ENCODE measurements around the gene HTR4. TPM values are rescaled to one million over a fixed set of nuclear protein-coding genes. Genes with fewer than 3 reads are reported as not detected.

Gene HTR4
- polyA plus RNA-seq, 1 of the 3 experiments (the other 2 are of a cell fraction): not detected

- H3K27ac ChIP-seq (ENCODE audit: low read depth in 2 of 2, low read length in 1 of 2): no peak overlapping the region
- peaks cover 0 to 4% of the 10 kb centered on the region in 2 experiments; a peak in 2 of 4 replicates for H3K4me1 ChIP-seq (ENCODE audit: control insufficient read depth in 1 of 2, insufficient read depth in 2 of 2, low read depth in 1 of 2, low read length in 1 of 2)
- no peak overlapping the region for H3K4me3 ChIP-seq (ENCODE audit: low read depth in 2 of 2, low read length in 1 of 2)
- no peak for DNase-seq
- ChIA-PET CTCF (interaction anchor here (0.8 to 1.4 kb wide), 3 partner anchors 47 to 241 kb away, joined by 3 to 8 read pairs (median 7); no protein-coding TSS in a partner anchor), POLR2A (no interaction called here)
- H3K79me2 ChIP-seq (ENCODE audit: insufficient read depth): no peaks in the 10 kb centered on the region
- no peaks in the 10 kb centered on the region for H3K9me3 ChIP-seq
- WGBS (ENCODE audit: low lambda C conversion rate): 31% methylated on average over 2 of the region's 2 CpGs
- no peaks in the 10 kb centered on the region for H3K36me3 ChIP-seq (replicated peaks in 1 of 2; ENCODE audit: control insufficient read depth in 1 of 2, insufficient read depth in 2 of 2, low read length in 1 of 2)
- H2AFZ ChIP-seq (ENCODE audit: low read depth): no peak overlapping the region
- no peaks in the 10 kb centered on the region for H3F3A ChIP-seq (replicated peaks; ENCODE audit: insufficient read depth)
- H3K4me2 ChIP-seq: no peak overlapping the region
- TF ChIP-seq PBX3 (IDR thresholded peaks at IDR 0.05) (no peak), ELF1 (IDR thresholded peaks at IDR 0.05) (no peak), USF2 (IDR thresholded peaks at IDR 0.05; ENCODE audit: borderline replicate concordance, low read depth, low read length) (no peak), GABPA (IDR thresholded peaks at IDR 0.05; ENCODE audit: low read depth) (no peak), FOSL2 (IDR thresholded peaks at IDR 0.05; ENCODE audit: borderline replicate concordance, low read depth) (no peak), EZH2phosphoT487 (IDR thresholded peaks at IDR 0.05; ENCODE audit: borderline replicate concordance, low read depth) (no peak), RAD21 (IDR thresholded peaks at IDR 0.05; ENCODE audit: low read length) (no peak), MAX (IDR thresholded peaks at IDR 0.05; ENCODE audit: low read depth) (no peak), GATA2 (CRISPR knock-in tag; IDR thresholded peaks at IDR 0.05) (no peak)
- H3K27me3 ChIP-seq (ENCODE audit: insufficient read depth): no peaks in the 10 kb centered on the region; the same call in 1 of the 2 replicates
- no peaks in the 10 kb centered on the region for H4K20me1 ChIP-seq (ENCODE audit: insufficient read depth)
- no peaks in the 10 kb centered on the region for H3K9me2 ChIP-seq
- H3K9ac ChIP-seq: no peak overlapping the region
Measured at GRCh38 chr5:148683651-148684050, 29.3 kb upstream of the HTR4 start.

- Histone ChIP-seq H3K9ac (no peak overlapping the region), H3K36me3 (replicated peaks in 1 of 2; ENCODE audit: control insufficient read depth in 1 of 2, insufficient read depth in 2 of 2, low read length in 1 of 2) (no peaks in the 10 kb centered on the region), H3K4me2 (no peak overlapping the region), H3K79me2 (ENCODE audit: insufficient read depth) (no peaks in the 10 kb centered on the region), H3K4me3 (ENCODE audit: low read depth in 2 of 2, low read length in 1 of 2) (no peak overlapping the region), H3F3A (replicated peaks; ENCODE audit: insufficient read depth) (no peaks in the 10 kb centered on the region), H3K27me3 (ENCODE audit: insufficient read depth) (no peaks in the 10 kb centered on the region; the same call in 1 of the 2 replicates), H3K27ac (ENCODE audit: low read depth in 2 of 2, low read length in 1 of 2) (no peak overlapping the region), H3K9me3 (no peaks in the 10 kb centered on the region), H2AFZ (ENCODE audit: low read depth) (no peak overlapping the region), H3K4me1 (ENCODE audit: control insufficient read depth in 1 of 2, insufficient read depth in 2 of 2, low read depth in 1 of 2, low read length in 1 of 2) (peaks cover 0 to 4% of the 10 kb centered on the region in 2 experiments; a peak in 2 of 4 replicates), H4K20me1 (ENCODE audit: insufficient read depth) (no peaks in the 10 kb centered on the region), H3K9me2 (no peaks in the 10 kb centered on the region)
- DNase-seq: no peak
- CTCF ChIA-PET: interaction anchor here (1.4 to 1.6 kb wide), 3 partner anchors 15 to 238 kb away, joined by 4 to 8 read pairs (median 5); no protein-coding TSS in a partner anchor
- POLR2A ChIA-PET: no interaction called here
- WGBS (ENCODE audit: low lambda C conversion rate): 29% methylated on average over 8 of the region's 8 CpGs
- TF ChIP-seq SMC3 (IDR thresholded peaks at IDR 0.05; ENCODE audit: low read depth, low read length): no peak
- TF ChIP-seq EZH2phosphoT487 (IDR thresholded peaks at IDR 0.05; ENCODE audit: borderline replicate concordance, low read depth): no peak
- no peak for TF ChIP-seq ELF1 (IDR thresholded peaks at IDR 0.05)
- TF ChIP-seq GABPA (IDR thresholded peaks at IDR 0.05; ENCODE audit: low read depth): no peak
- no peak for TF ChIP-seq CHD2 (IDR thresholded peaks at IDR 0.05; ENCODE audit: low read length, partially characterized antibody)
- no peak for TF ChIP-seq MAX (IDR thresholded peaks at IDR 0.05; ENCODE audit: low read depth)
- TF ChIP-seq IRF3 (IDR thresholded peaks at IDR 0.05; ENCODE audit: low read depth, low read length): no peak
- TF ChIP-seq ZBTB33 (IDR thresholded peaks at IDR 0.05; ENCODE audit: borderline replicate concordance, low read depth): no peak
- TF ChIP-seq TAF1 (IDR thresholded peaks at IDR 0.05; ENCODE audit: borderline replicate concordance, low read depth, low read length): no peak
- no peak for TF ChIP-seq PBX3 (IDR thresholded peaks at IDR 0.05)
- no peak for TF ChIP-seq USF1 (IDR thresholded peaks at IDR 0.05; ENCODE audit: borderline replicate concordance, low read depth)
Measured at GRCh38 chr5:148682058-148683026, 28.0 kb upstream of the HTR4 start.

All from SK-N-SH (cell line).